K562 (cell line): ENCODE measurements around the gene ZNF474. TPM values are rescaled to one million over a fixed set of nuclear protein-coding genes. Genes with fewer than 3 reads are reported as not detected.

ENCODE experiments used
- ATAC-seq: fragments of 200-7000 bp; cut with Tn5 transposase; 3 replicates; pipeline ENCODE4 v1.9.1; 2020; ENCODE audit warnings: moderate library complexity
- BruUV-seq: library from RNA; stranded (reverse); fragments of 400-500 nt; replicated peaks from 2 replicates; lab custom pipeline; 2021; lab: Mats Ljungman, UMichigan
- CTCF ChIA-PET: fragments of 300-600 bp; formaldehyde crosslinking; extraction: SDS; loops from one replicate; lab custom pipeline; 2021; ENCODE audit warnings: low intra/inter-chr PET ratio; lab: Yijun Ruan, JAX
- POLR2A ChIA-PET: fragments of 300-600, 350-650 bp; sonication (Branson Sonifier 250); formaldehyde crosslinking; extraction: SDS; loops from one replicate; lab custom pipeline; 2021; ENCODE audit warnings: antibody characterized with exemption, inconsistent platforms; lab: Yijun Ruan, JAX
- DNase-seq, 4 experiments: peaks; one replicate each; pipeline versions ENCODE4 v3.0.0 to v3.0.0-alpha.2; 2011 to 2018; ENCODE audit warnings: low spot score in 3 of 4, mixed read lengths in 3 of 4; ENCODE audit errors: extremely low read depth in 1 of 4
- FAIRE-seq: peaks from 2 replicates; lab custom pipeline; 2011; peaks lifted over from hg19 to GRCh38; lab: Jason Lieb, UNC
- H2AFZ ChIP-seq: 2 replicates; pipeline ENCODE4 v1.6.0; 2011; ENCODE audit warnings: low read depth, low read length, control low read depth, inconsistent platforms
- H3K27ac ChIP-seq: fragments of 200-600 bp; 3 replicates; pipeline ENCODE4 v1.8.0; 2011; ENCODE audit warnings: low read depth, mild to moderate bottlenecking, control low read depth, inconsistent platforms, low read length, moderate library complexity, mixed read lengths; ENCODE audit errors: extremely low read depth
- H3K27me3 ChIP-seq, 2 experiments: fragments of 300-600 bp in 1 of 2; 2 replicates in 1 of 2; 3 replicates in 1 of 2; pipeline versions ENCODE4 v1.6.0 to v1.8.0; 2011; ENCODE audit warnings: inconsistent platforms in 2 of 2, low read length in 2 of 2, mild to moderate bottlenecking in 1 of 2, mixed read lengths in 1 of 2, moderate library complexity in 1 of 2; ENCODE audit not compliant: control insufficient read depth in 2 of 2, insufficient read depth in 2 of 2
- H3K36me3 ChIP-seq: fragments of 300-600 bp; 3 replicates; pipeline ENCODE4 v1.8.0; 2011; ENCODE audit warnings: mild to moderate bottlenecking, low read length, inconsistent platforms; ENCODE audit not compliant: control insufficient read depth, insufficient read depth
- H3K4me1 ChIP-seq, 2 experiments: fragments of 200-600 bp in 1 of 2; replicated peaks in 1 of 2; 2 replicates in 1 of 2; 3 replicates in 1 of 2; pipeline versions ENCODE4 v1.5.1 to v1.8.0; 2011; ENCODE audit warnings: inconsistent platforms in 2 of 2, low read length in 2 of 2, mild to moderate bottlenecking in 1 of 2, mixed read lengths in 1 of 2, moderate library complexity in 1 of 2; ENCODE audit not compliant: control insufficient read depth in 2 of 2, insufficient read depth in 2 of 2
- H3K4me2 ChIP-seq: 2 replicates; pipeline ENCODE4 v1.6.1; 2011; ENCODE audit warnings: low read length, control low read depth, inconsistent platforms, mixed read lengths; ENCODE audit not compliant: insufficient read depth
- H3K4me3 ChIP-seq: fragments of 200-600 bp; sonication (generic), shearing (Covaris generic); 2 replicates; pipeline ENCODE4 v1.5.1; 2016; ENCODE audit warnings: control low read depth, inconsistent platforms
- H3K79me2 ChIP-seq: fragments of 200-600 bp; 3 replicates; pipeline ENCODE4 v1.8.0; 2011; ENCODE audit warnings: low read length, inconsistent platforms; ENCODE audit not compliant: control insufficient read depth, insufficient read depth
- H3K9ac ChIP-seq, 2 experiments: 2 replicates each; pipeline versions ENCODE4 v1.6.0 to v1.6.1; 2011; ENCODE audit warnings: low read depth in 2 of 2, low read length in 2 of 2, control low read depth in 1 of 2, inconsistent platforms in 1 of 2, mild to moderate bottlenecking in 1 of 2, mixed read lengths in 1 of 2; ENCODE audit not compliant: insufficient read depth in 1 of 2
- H3K9me1 ChIP-seq: one replicate; pipeline ENCODE4 v1.6.0; 2011; ENCODE audit warnings: inconsistent platforms, mild to moderate bottlenecking, low read length, moderate library complexity; ENCODE audit not compliant: control insufficient read depth, insufficient read depth
- H3K9me3 ChIP-seq: replicated peaks from 2 replicates; pipeline ENCODE4 v1.5.1; 2011; ENCODE audit warnings: low read depth, low read length, inconsistent platforms; ENCODE audit not compliant: control insufficient read depth, insufficient read depth
- H4K20me1 ChIP-seq: replicated peaks from 2 replicates; pipeline ENCODE4 v1.6.1; 2011; ENCODE audit warnings: low read length, inconsistent platforms, mixed read lengths; ENCODE audit not compliant: control insufficient read depth, insufficient read depth
- C11orf30 ChIP-seq: fragments of 450-650 bp; IDR thresholded peaks from 2 replicates; pipeline ENCODE4 v1.6.1; 2016; ENCODE audit warnings: low read depth, mild to moderate bottlenecking
- FOXP4 ChIP-seq: sonication (generic); formaldehyde crosslinking; IDR thresholded peaks from 2 replicates; pipeline ENCODE4 v1.8.0; 2022; ENCODE audit warnings: mild to moderate bottlenecking, missing genetic modification reagents, borderline replicate concordance
- JUND ChIP-seq, 2 experiments: IDR thresholded peaks; 2 replicates in 1 of 2; 3 replicates in 1 of 2; pipeline ENCODE4 v1.6.1; 2011; ENCODE audit warnings: borderline replicate concordance in 2 of 2, low read depth in 2 of 2, low read length in 2 of 2, improper control_type of control experiment in 1 of 2, missing biosample characterization in 1 of 2, missing genetic modification characterization in 1 of 2, missing genetic modification reagents in 1 of 2
- MAFG ChIP-seq: fragments of 450-650 bp; conservative IDR thresholded peaks from 2 replicates; pipeline ENCODE4 v1.6.1; 2016; ENCODE audit warnings: missing genetic modification characterization, missing compliant biosample characterization
- RBM22 ChIP-seq: fragments of 200-400 bp; formaldehyde crosslinking; IDR thresholded peaks from 2 replicates; pipeline ENCODE4 v1.6.1; 2018; ENCODE audit warnings: low read length, low read depth; ENCODE audit not compliant: poor library complexity, severe bottlenecking
- XRCC5 ChIP-seq: fragments of 200-400 bp; formaldehyde crosslinking; IDR thresholded peaks from 2 replicates; pipeline ENCODE4 v1.6.1; 2017; ENCODE audit warnings: low read depth, mild to moderate bottlenecking, low read length
- ZBTB26 ChIP-seq: fragments of 450-650 bp; formaldehyde crosslinking; IDR thresholded peaks from 2 replicates; pipeline ENCODE4 v1.4.0; 2022; ENCODE audit warnings: missing genetic modification characterization
- ZNF316 ChIP-seq: fragments of 450-650 bp; IDR thresholded peaks from 2 replicates; pipeline ENCODE4 v1.6.1; 2016
- WGBS: fragments of 100-300 bp; shearing (Covaris generic); methylation state at CpG from one replicate; pipeline ENCODE4 v1.1.6; 2016; ENCODE audit warnings: low coverage, mixed read lengths; ENCODE audit not compliant: insufficient coverage; ENCODE audit errors: missing lambda C conversion rate; 5-methylcytosine and 5-hydroxymethylcytosine counted together
- in situ Hi-C: fragments of 300-500 bp; cut with MboI; formaldehyde crosslinking; loops from 4 replicates; pipeline ENCODE4 v1.15.0; 2018; ENCODE audit warnings: inconsistent platforms, mixed read lengths
- intact Hi-C: fragments of 100-400 bp; cut with micrococcal nuclease; formaldehyde crosslinking; loops from 2 replicates; pipeline ENCODE4 v1.14.2; 2022
- polyA plus RNA-seq, 8 experiments: library from polyadenylated mRNA; depleted of rRNA in 4 of 8; stranded (reverse) in 5 of 8; unstranded in 3 of 8; fragments of >200 nt; fragmentation: Nextera tagmentation in 2 of 8; fragmentation: Illumina TruSeq in 1 of 8; extraction: Ambion mirVana in 2 of 8; extraction: Trizol in 1 of 8; gene quantifications; 2 replicates each; pipeline versions ENCODE4 v1.2.1 to v1.2.3, GENCODE V29; 2011 to 2014; ENCODE audit warnings: inconsistent platforms in 1 of 8, missing spikeins in 1 of 8
- total RNA-seq, 7 experiments: library from RNA; depleted of rRNA in 6 of 7; stranded (reverse); fragments of >200 nt in 6 of 7; fragmentation: Illumina TruSeq in 2 of 7; extraction: Trizol in 2 of 7; gene quantifications; 2 replicates each; pipeline versions ENCODE4 v1.2.1 to v1.2.3, GENCODE V29; 2011 to 2021; ENCODE audit warnings: low replicate concordance in 1 of 7
- TF ChIP-seq, protein P1 (sequence below): fragments of 200-800 bp; sonication (Bioruptor generic); IDR thresholded peaks from 2 replicates; pipeline ENCODE4 v1.6.1; 2016; ENCODE audit warnings: missing genetic modification characterization, missing compliant biosample characterization

ZNF474 gene
- total and polyA plus RNA-seq, 9 of the 15 experiments (the other 6 are each of a cell fraction or from before 2014, with no cell fraction given), result 0.16 to 0.62 (median 0.39) TPM

DNA sequence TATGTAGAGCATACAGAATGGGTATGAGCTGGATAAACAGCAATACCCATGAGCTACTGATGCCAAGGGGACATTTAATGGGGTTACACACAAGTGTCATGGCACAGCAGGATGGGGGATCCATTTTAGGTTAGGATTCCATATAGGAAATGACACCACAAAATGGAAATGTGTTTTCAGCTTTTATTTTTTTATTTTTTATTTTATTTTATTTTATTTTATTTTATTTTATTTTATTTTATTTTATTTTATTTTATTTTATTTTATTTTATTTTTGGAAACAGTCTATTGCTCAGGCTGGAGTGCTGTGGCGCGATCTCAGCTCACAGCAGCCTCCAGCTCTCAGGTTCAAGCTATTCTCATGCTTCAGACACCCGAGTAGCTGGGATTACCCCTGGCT lies 11.6 kb downstream of the ZNF474 start (continued):
- TF ChIP-seq ZBTB26 (no peak), RBM22 (no peak)
- TF ChIP-seq, protein P1, sequence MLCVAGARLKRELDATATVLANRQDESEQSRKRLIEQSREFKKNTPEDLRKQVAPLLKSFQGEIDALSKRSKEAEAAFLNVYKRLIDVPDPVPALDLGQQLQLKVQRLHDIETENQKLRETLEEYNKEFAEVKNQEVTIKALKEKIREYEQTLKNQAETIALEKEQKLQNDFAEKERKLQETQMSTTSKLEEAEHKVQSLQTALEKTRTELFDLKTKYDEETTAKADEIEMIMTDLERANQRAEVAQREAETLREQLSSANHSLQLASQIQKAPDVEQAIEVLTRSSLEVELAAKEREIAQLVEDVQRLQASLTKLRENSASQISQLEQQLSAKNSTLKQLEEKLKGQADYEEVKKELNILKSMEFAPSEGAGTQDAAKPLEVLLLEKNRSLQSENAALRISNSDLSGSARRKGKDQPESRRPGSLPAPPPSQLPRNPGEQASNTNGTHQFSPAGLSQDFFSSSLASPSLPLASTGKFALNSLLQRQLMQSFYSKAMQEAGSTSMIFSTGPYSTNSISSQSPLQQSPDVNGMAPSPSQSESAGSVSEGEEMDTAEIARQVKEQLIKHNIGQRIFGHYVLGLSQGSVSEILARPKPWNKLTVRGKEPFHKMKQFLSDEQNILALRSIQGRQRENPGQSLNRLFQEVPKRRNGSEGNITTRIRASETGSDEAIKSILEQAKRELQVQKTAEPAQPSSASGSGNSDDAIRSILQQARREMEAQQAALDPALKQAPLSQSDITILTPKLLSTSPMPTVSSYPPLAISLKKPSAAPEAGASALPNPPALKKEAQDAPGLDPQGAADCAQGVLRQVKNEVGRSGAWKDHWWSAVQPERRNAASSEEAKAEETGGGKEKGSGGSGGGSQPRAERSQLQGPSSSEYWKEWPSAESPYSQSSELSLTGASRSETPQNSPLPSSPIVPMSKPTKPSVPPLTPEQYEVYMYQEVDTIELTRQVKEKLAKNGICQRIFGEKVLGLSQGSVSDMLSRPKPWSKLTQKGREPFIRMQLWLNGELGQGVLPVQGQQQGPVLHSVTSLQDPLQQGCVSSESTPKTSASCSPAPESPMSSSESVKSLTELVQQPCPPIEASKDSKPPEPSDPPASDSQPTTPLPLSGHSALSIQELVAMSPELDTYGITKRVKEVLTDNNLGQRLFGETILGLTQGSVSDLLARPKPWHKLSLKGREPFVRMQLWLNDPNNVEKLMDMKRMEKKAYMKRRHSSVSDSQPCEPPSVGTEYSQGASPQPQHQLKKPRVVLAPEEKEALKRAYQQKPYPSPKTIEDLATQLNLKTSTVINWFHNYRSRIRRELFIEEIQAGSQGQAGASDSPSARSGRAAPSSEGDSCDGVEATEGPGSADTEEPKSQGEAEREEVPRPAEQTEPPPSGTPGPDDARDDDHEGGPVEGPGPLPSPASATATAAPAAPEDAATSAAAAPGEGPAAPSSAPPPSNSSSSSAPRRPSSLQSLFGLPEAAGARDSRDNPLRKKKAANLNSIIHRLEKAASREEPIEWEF (CRISPR knock-in tag), result no peak

DNA sequence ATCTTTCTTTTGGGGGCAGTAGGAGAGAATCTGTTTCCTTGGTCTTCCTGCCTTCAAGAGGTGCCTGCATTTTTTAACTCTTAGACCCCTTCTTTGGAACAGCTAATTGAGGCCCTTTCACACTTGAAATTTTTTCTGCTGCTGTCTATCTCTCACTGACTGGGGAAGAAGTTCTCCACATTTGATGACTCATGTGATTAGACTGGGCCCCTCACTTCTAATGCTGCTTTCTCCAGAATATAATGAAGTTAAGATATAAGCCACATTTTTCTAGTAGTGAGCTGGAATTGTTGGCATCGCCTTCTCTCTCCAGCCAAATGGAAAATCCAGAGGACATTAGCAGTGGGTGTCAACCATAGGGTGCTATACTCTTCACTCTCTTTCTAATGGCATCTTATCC lies 12.4 kb downstream of the ZNF474 start:
- Histone ChIP-seq H4K20me1 (no peaks in the 10 kb centered on the region), H3K4me3 (no peak overlapping the region), H3K79me2 (no peaks in the 10 kb centered on the region), H3K9me1 (no peaks in the 10 kb centered on the region), H3K27ac (no peak overlapping the region), H3K9ac (no peak overlapping the region), H3K36me3 (no peaks in the 10 kb centered on the region), H3K9me3 (no peaks in the 10 kb centered on the region), H3K4me1 (peaks cover 0 to 9% of the 10 kb centered on the region in 2 experiments; a peak in 2 of 5 replicates), H3K27me3 (no peaks in the 10 kb centered on the region), H2AFZ (peak overlapping the region; percentile 76), H3K4me2 (peak overlapping the region; percentile 1; the same call in 1 of the 2 replicates)
- peak; percentile 40; the same call in 1 of the 3 replicates for ATAC-seq
- intact Hi-C loops, result no loop called here
- BruUV-seq, result no TSS peak
- no peak for FAIRE-seq
- WGBS, result 44% methylated on average over 1 of the region's 1 CpG
- in situ Hi-C loops, result no loop called here
- ChIA-PET POLR2A (interaction anchor here (0.6 to 1.2 kb wide), 2 partner anchors 15 to 1600 kb away, joined by 3 read pairs; no protein-coding TSS in a partner anchor), CTCF (no interaction called here)
- DNase-seq, result no peak
- no peak for TF ChIP-seq XRCC5
- TF ChIP-seq MAFG (tag), result peak; percentile 45; the same call in 1 of the 2 replicates
- TF ChIP-seq JUND (IDR thresholded peaks at IDR 0.05; ENCODE audit: borderline replicate concordance, low read depth, low read length), result 0 out of 2 replicates have a peak, but pooled peaks have one; percentile 6
- no peak for TF ChIP-seq JUND (tag; IDR thresholded peaks at IDR 0.05; ENCODE audit: borderline replicate concordance, low read depth, low read length)
- TF ChIP-seq ZNF316, result peak; percentile 72
- TF ChIP-seq FOXP4 (CRISPR knock-in tag), result no peak
- peak; percentile 65 for TF ChIP-seq C11orf30
